ENCODE data around the gene CABP7. TPM values are rescaled to one million over a fixed set of nuclear protein-coding genes. Genes with fewer than 3 reads are reported as not detected.

The CABP7 gene
- total RNA-seq, 2 experiments from 2014 or later = 0.07 TPM; not detected in 1

DNA sequence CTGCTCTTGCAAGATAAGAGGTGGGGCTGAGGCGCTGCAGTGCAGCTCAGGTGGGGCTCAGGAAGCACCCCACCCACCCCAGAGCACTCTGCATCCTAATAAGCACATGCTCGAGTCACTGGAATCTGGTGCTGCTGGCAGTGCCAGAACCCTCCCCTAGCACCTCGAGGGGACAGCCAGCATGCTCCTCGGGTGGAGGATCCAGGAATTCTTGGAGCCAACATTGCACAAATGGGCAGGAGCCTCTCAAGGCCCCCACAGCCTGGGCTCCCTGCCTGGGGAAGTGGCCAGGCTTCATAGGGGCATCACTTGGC, 27.5 kb upstream of the CABP7 start:
- Mint-ChIP-seq H3K4me1 (ENCODE audit: low read depth) (peaks cover 1% of the 10 kb centered on the region), H3K36me3 (ENCODE audit: low read depth) (peaks cover 5% of the 10 kb centered on the region), H3K4me3 (no peak overlapping the region), H3K27ac (no peak overlapping the region), H3K9me3 (no peaks in the 10 kb centered on the region), H3K27me3 (ENCODE audit: low read depth) (no peaks in the 10 kb centered on the region)
- CTCF ChIA-PET = interaction anchor here (0.9 to 1.6 kb wide), 3 partner anchors 10 to 396 kb away, joined by 3 read pairs; no protein-coding TSS in a partner anchor
- intact Hi-C loops (cut with micrococcal nuclease) = no loop called here
- DNase-seq = no peak

DNA sequence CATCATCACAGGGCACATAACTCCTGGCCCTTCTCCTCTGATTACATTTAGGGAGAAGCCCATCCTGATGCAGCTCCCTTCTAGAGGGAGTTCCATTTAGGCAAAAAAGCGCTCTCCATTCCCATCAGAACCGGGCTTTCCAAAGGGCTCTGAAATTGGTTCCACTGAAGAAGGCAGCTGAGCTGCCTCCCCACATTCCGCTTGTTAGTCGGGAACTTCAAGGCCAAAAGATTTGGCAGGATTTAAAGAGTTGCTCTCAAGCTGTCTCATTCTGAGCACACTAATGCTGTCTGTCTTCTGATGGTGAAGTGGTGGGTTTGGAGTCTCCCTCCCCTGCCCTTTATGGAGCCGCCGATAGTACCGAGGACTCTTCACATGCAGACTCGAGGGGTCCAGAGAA, 26.6 kb upstream of the CABP7 start:
- no peaks in the 10 kb centered on the region for H3K9me3 Mint-ChIP-seq

DNA sequence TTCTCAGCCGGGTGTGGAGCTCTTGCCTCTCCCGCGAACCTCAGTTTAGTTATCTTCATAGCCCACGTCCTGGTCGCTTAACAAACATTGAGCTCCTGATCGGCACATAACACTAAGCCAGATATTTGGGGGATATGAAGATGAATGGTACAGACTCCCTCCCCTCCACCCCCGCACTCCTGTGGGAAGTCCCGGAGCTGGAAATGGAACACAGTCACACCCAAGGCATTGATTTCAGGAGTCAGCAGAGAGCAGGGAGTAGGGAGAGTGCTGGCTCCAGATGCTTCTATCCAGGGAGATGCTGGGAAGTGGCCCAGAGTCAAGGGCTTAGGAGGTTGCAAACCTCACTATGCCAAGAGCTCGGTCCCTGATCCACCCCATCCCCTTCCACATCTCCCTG, 26.1 kb upstream of the CABP7 start:
- H3K9me3 Mint-ChIP-seq = no peaks in the 10 kb centered on the region
- no peak overlapping the region for H3K27ac Mint-ChIP-seq
- H3K36me3 Mint-ChIP-seq (ENCODE audit: low read depth) = peaks cover 3% of the 10 kb centered on the region
- CTCF ChIA-PET = interaction anchor here (1.0 to 1.6 kb wide), 3 partner anchors 10 to 314 kb away, joined by 3 read pairs; no protein-coding TSS in a partner anchor
- no peak overlapping the region for H3K4me3 Mint-ChIP-seq
- H3K27me3 Mint-ChIP-seq (ENCODE audit: low read depth) = no peaks in the 10 kb centered on the region
- intact Hi-C loops (cut with micrococcal nuclease) = no loop called here
- H3K4me1 Mint-ChIP-seq (ENCODE audit: low read depth) = peaks cover 1% of the 10 kb centered on the region
- no peak for DNase-seq

More for the DNA sequence above, 26.6 kb upstream of the CABP7 start:
- CTCF ChIA-PET = interaction anchor here (0.9 to 1.6 kb wide), 4 partner anchors 9 to 314 kb away, joined by 3 read pairs; no protein-coding TSS in a partner anchor
- no peaks in the 10 kb centered on the region for H3K27me3 Mint-ChIP-seq (ENCODE audit: low read depth)
- H3K36me3 Mint-ChIP-seq (ENCODE audit: low read depth) = peaks cover 3% of the 10 kb centered on the region
- no peak overlapping the region for H3K27ac Mint-ChIP-seq
- intact Hi-C loops (cut with micrococcal nuclease) = no loop called here
- DNase-seq = no peak
- H3K4me1 Mint-ChIP-seq (ENCODE audit: low read depth) = peaks cover 1% of the 10 kb centered on the region
- H3K4me3 Mint-ChIP-seq = no peak overlapping the region

DNA sequence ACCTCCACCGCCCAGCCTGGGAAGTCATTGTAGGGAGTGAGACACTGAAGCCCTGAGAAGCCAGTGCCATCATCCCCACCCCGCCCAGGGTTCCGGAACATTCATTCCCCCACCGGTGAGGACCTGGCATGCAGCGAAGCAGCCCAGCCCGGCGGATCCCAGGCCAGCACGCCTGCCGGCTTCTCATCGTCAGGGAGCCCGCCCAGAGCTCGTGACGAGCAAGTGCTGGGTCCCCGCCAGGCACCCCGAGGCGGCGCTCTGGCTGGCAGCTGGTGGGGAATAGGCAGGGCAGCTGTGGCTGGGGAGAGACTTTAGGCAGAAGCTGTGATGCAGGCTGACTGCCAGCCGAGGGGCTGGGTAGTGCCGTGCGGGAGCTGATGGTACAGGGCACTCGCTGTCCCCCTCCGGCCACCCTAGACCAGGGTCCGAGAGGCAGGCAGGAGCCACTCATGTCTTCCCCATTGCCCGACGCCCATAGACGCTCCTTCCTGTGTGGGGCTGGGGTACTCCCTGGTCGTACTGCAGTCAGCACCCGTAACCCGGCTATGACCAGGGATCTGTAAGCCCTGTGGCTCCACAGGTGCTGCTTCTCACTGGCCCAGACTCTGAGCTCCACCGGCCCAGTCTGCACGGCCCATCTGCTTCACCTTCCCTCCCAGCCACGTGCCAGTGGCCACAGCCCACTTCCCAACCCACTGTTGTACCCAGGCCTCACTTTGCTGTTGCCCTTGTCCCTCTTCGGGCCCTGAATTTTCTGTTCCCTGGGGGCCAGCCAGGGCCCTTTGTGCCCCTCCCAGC, 24.5 kb upstream of the CABP7 start:
- no peak overlapping the region for H3K27ac Mint-ChIP-seq
- no peaks in the 10 kb centered on the region for H3K27me3 Mint-ChIP-seq (ENCODE audit: low read depth)
- CTCF ChIA-PET = interaction anchor here (0.5 kb wide), 1 partner anchor 187 kb away, joined by 3 read pairs; no protein-coding TSS in a partner anchor
- peaks cover 3% of the 10 kb centered on the region for H3K36me3 Mint-ChIP-seq (ENCODE audit: low read depth)
- intact Hi-C loops (cut with micrococcal nuclease) = no loop called here
- DNase-seq = no peak
- no peaks in the 10 kb centered on the region for H3K9me3 Mint-ChIP-seq
- H3K4me1 Mint-ChIP-seq (ENCODE audit: low read depth) = peaks cover 3% of the 10 kb centered on the region
- H3K4me3 Mint-ChIP-seq = no peak overlapping the region

DNA sequence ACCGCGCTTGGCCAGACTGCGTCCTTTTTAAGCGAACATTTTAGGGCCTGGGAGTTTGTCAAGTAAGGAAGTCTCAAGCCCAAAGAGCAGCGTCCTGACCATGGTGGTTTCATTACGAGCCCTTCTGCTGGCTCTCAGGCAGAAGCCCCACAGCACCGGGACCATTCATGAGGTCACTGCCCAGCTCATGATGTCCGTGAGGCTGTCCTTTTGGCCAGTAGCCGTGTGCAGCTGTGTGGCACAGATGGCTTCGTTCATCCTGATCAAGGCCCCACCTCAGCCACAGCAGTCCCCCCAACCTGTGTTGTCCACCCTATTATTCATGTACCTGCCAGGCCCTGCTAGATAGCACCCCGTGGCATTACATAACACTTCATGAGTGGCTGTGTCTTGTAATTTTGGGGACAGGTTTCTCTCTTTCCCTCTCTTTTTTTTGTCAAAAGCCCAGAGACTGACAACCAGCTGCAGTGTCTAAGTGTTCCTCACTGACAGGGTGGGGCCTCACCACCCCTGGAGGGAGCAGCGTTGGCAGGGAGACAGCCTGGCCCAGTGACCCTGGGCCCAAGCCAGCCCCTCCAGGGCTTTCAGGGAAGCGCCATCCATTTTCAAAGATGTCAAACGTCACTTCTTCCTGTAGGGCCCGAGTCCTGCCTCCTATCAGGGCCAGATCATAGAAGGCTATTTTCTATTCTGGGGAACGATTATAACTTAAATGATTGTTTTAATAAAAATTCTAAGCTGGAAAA, 21.8 kb upstream of the CABP7 start:
- Mint-ChIP-seq H3K27ac (no peak overlapping the region), H3K36me3 (ENCODE audit: low read depth) (peaks cover 2% of the 10 kb centered on the region), H3K4me3 (no peak overlapping the region), H3K9me3 (no peaks in the 10 kb centered on the region), H3K27me3 (ENCODE audit: low read depth) (no peaks in the 10 kb centered on the region), H3K4me1 (ENCODE audit: low read depth) (peaks cover 18% of the 10 kb centered on the region)
- no peak for DNase-seq
- intact Hi-C loops (cut with micrococcal nuclease) = no loop called here
- CTCF ChIA-PET = no interaction called here

DNA sequence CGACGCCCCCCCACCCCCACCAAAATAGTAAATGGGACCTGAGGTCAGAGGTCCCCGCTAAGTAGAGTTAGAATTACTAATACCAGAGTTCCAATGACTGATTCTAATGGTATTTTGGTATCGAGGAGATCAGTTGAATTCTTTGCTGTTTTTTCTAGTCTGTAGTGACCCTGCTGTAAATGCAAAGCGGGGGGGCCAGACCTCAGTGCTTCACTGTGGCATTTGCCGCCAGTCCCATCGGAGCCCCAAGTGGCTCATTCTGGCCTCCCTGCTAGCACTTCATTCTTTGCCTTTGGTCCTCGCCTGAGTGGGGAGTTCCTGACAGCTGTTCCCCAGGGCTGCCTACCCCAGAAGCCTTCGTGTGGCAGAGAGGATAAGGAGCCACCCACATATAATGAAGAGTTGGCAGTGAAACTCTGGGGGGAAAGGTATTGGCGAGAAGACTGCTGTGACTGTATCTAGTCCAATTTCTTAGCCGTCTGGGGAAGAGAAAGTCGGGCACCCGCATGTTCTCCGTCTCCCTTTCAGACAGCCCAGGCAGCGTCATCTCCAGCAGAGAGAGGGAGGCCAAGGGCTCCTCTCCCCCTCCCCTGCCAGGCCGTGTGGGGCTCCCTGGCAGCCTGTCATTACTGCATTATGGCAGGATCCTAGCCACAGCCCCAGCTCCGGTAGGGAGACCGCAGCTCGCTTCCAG, 19.4 kb upstream of the CABP7 start:
- no peak for DNase-seq
- CTCF ChIA-PET = interaction anchor here (3.2 kb wide), 1 partner anchor 10 kb away, joined by 12 read pairs; no protein-coding TSS in a partner anchor
- Mint-ChIP-seq H3K4me3 (no peak overlapping the region), H3K4me1 (ENCODE audit: low read depth) (peaks cover 20% of the 10 kb centered on the region), H3K27me3 (ENCODE audit: low read depth) (no peaks in the 10 kb centered on the region), H3K36me3 (ENCODE audit: low read depth) (peaks cover 2% of the 10 kb centered on the region), H3K27ac (no peak overlapping the region), H3K9me3 (no peaks in the 10 kb centered on the region)
- intact Hi-C loops (cut with micrococcal nuclease) = no loop called here

DNA sequence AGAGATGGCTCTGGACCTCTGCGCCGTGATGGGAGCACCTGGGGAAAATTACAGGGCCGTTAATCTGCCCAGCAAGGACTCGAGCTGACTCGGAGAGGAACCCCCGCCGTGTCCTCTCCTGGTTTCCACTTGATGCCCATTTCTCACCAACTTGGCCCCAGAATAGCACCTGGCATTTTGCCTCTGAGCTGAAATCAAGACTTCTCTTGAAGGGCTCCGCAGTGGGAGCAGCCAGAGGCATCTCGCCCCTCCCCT, 19.0 kb upstream of the CABP7 start:
- no peaks in the 10 kb centered on the region for H3K9me3 Mint-ChIP-seq
- CTCF ChIA-PET = interaction anchor here (1.2 to 3.2 kb wide), 3 partner anchors 10 to 304 kb away, joined by 4 to 12 read pairs (median 6); no protein-coding TSS in a partner anchor
- H3K36me3 Mint-ChIP-seq (ENCODE audit: low read depth) = no peaks in the 10 kb centered on the region
- peaks cover 20% of the 10 kb centered on the region for H3K4me1 Mint-ChIP-seq (ENCODE audit: low read depth)
- H3K4me3 Mint-ChIP-seq = no peak overlapping the region
- H3K27ac Mint-ChIP-seq = peak overlapping the region; percentile 7
- DNase-seq = no peak
- H3K27me3 Mint-ChIP-seq (ENCODE audit: low read depth) = no peaks in the 10 kb centered on the region
- intact Hi-C loops (cut with micrococcal nuclease) = loop anchor here (1.0 kb wide), 1 partner anchor 388 kb away; no protein-coding TSS in a partner anchor

DNA sequence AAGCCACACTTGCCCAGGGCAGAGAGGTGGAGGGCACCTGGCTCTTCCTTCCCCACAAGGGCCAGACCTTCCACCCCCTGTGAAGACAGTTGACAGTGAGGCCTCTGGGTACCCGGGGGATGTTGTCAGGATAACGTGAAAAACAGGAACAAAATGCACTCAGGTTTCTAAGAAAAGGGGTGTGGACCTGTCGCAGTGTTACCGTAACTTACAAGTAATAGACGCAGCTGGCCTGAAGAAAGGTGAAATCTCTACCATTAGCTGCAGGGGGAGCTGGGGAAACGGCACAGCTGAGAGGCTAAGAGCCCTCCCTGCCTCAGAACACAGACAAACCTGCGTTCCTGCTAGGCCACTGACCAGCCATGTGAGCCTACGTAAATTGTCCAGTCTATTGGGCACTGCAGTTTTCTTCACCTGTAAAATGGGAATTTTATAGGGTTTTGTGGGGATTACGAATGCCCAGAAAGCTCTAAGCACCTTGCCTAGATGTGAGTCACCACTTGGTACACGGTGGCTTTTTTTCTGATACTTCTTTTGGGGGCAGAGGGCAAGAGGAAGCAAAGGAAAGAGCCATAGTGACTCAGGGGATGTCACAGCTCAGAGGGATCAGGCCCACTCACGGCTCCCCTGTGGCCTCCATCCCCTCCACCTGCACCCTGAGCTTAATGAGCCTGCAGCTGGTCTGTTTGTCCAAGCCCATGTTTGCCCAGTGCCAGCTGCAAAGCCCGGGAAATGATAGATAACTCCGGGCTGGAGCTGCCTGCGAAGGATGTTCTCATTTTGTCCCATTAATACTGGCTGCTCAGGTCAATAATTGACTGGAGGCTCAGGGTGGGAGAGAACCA, 18.4 kb upstream of the CABP7 start:
- intact Hi-C loops (cut with micrococcal nuclease) = loop anchor here (1.0 kb wide), 1 partner anchor 388 kb away; no protein-coding TSS in a partner anchor
- peak overlapping the region; percentile 7 for H3K27ac Mint-ChIP-seq

DNA sequence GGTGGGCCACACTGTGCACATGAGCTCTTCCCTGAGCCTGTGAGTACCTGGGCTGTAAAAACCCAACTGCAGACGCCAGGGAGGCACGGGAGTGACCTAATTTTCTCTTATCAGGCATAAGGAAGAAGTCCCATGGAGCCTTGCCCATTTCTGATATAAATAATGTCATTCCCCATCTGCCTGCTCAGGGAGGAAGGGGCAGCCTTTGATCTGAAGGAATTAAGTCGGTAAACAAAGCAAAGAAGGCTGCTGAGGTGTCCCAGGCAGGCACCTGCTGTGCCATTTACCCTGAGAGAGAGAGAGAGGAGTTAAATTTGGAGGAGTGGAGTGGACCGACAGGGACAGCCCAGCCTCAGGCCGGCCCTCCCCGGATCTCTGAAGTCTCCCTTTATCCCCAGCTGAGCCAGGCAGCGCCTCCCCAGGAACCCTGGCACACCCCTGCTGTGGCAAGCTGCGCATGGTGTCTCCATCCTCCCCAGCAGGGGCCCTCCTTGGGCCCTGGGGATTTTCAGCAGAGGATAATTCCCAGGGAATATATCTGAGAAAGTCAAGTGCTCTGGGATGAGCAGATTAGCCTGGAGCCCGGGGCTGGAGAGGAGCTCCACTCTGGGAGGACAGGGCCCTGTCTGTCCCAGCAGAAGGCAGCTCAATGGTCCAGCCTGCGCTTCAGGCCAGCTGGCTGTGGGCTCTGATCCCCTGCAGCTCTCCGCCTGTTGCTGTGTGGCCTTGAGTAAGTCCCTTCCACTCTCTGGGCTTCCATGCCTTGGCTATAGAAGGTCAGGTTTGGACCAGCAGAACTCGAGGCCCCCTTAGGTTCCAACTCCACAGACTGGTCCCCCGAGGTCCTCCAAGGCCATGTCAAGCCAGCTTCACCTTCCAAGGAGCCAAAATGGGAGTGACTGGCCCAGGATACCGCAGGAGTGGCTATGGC, 17.5 kb upstream of the CABP7 start:
- Mint-ChIP-seq H3K27ac (no peak overlapping the region), H3K4me1 (ENCODE audit: low read depth) (peaks cover 20% of the 10 kb centered on the region), H3K36me3 (ENCODE audit: low read depth) (no peaks in the 10 kb centered on the region), H3K4me3 (no peak overlapping the region), H3K27me3 (ENCODE audit: low read depth) (no peaks in the 10 kb centered on the region), H3K9me3 (no peaks in the 10 kb centered on the region)
- CTCF ChIA-PET = interaction anchor here (0.8 to 3.2 kb wide), 7 partner anchors 12 to 690 kb away, joined by 3 to 12 read pairs (median 4); no protein-coding TSS in a partner anchor
- no peak for DNase-seq
- intact Hi-C loops (cut with micrococcal nuclease) = loop anchor here (1.0 kb wide), 1 partner anchor 387 kb away; no protein-coding TSS in a partner anchor

More for the DNA sequence above, 18.4 kb upstream of the CABP7 start:
- no peak overlapping the region for H3K4me3 Mint-ChIP-seq
- peak; percentile 61 for DNase-seq
- CTCF ChIA-PET = interaction anchor here (0.9 to 3.2 kb wide), 6 partner anchors 11 to 691 kb away, joined by 3 to 12 read pairs (median 4); no protein-coding TSS in a partner anchor
- no peaks in the 10 kb centered on the region for H3K36me3 Mint-ChIP-seq (ENCODE audit: low read depth)
- no peaks in the 10 kb centered on the region for H3K27me3 Mint-ChIP-seq (ENCODE audit: low read depth)
- H3K4me1 Mint-ChIP-seq (ENCODE audit: low read depth) = peaks cover 20% of the 10 kb centered on the region
- H3K9me3 Mint-ChIP-seq = no peaks in the 10 kb centered on the region

DNA sequence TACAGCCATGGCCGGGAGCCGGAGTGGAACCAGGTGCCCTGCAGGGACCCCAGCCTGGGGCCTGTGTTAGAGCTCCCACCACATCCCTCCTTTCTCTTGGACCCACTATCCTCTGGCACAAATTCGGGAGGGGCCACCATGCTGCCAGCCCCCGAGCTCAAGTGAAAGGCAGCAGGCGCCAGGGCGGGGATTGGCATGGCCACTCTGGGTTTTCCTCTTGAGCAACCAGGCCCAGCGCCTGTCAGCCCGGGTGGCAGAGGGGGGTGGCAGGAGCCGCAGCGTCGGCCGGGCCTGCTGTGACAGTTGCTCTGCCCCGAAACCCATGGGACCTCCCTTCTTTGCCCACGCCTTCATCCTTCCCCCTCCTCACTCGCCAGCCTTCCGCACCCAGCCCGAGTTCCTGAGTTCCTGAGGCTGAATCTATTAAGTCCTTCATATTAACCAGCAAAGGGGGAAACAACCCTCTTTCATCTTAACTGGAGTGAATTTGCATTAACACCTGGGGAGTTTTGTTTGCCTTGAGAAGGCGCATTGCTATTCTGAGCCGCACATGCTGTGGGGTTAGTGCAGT, 16.8 kb upstream of the CABP7 start:
- no peak overlapping the region for H3K4me3 Mint-ChIP-seq
- CTCF ChIA-PET = interaction anchor here (0.8 to 3.2 kb wide), 2 partner anchors 13 to 302 kb away, joined by 5 to 12 read pairs; no protein-coding TSS in a partner anchor
- intact Hi-C loops (cut with micrococcal nuclease) = no loop called here

More for the DNA sequence above, 16.8 kb upstream of the CABP7 start:
- Mint-ChIP-seq H3K9me3 (no peaks in the 10 kb centered on the region), H3K36me3 (ENCODE audit: low read depth) (no peaks in the 10 kb centered on the region), H3K27ac (no peak overlapping the region), H3K27me3 (ENCODE audit: low read depth) (no peaks in the 10 kb centered on the region), H3K4me1 (ENCODE audit: low read depth) (peaks cover 20% of the 10 kb centered on the region)
- DNase-seq = no peak

Measured in activated naive CD4-positive, alpha-beta T cell treated with anti-CD3 and anti-CD28 coated beads for 36 hours (primary cell).